Natural killer cell (primary cell): Measurements from ENCODE around the gene TSPAN10. TPM values are rescaled to one million over a fixed set of nuclear protein-coding genes. Genes with fewer than 3 reads are reported as not detected.
A peak's percentile ranks its signal among the peaks of the same experiment; 100 is the strongest.

ENCODE experiments used
- ATAC-seq, 3 donors: fragments of 150-1000 bp in 2 of 3; fragments of 200-7000 bp in 1 of 3; cut with Tn5 transposase; 1 replicate in 1 of 3; 2 replicates in 2 of 3; pipeline ENCODE4 v1.10.0; 2021; ENCODE audit warnings: mild to moderate bottlenecking in 2 of 3, moderate library complexity in 2 of 3
- DNase-seq, 2 donors: peaks; one replicate each; pipeline versions ENCODE4 v3.0.0 to v3.0.0-alpha.2; 2013 to 2021; ENCODE audit warnings: mixed read lengths in 1 of 2
- H3K27ac ChIP-seq: one replicate; pipeline ENCODE4 v1.5.1; 2013; ENCODE audit warnings: mild to moderate bottlenecking, low read length
- H3K27me3 ChIP-seq: one replicate; pipeline ENCODE4 v1.6.1; 2013; ENCODE audit warnings: low read length; ENCODE audit not compliant: control insufficient read depth, insufficient read depth
- H3K36me3 ChIP-seq: one replicate; pipeline ENCODE4 v1.6.1; 2013; ENCODE audit warnings: low read length; ENCODE audit not compliant: control insufficient read depth, insufficient read depth
- H3K4me1 ChIP-seq: one replicate; pipeline ENCODE4 v1.6.1; 2013; ENCODE audit warnings: low read length; ENCODE audit not compliant: control insufficient read depth, insufficient read depth
- H3K4me3 ChIP-seq: one replicate; pipeline ENCODE4 v1.5.1; 2013; ENCODE audit warnings: low read length
- H3K9me3 ChIP-seq: one replicate; pipeline ENCODE4 v1.6.1; 2013; ENCODE audit warnings: low read length; ENCODE audit not compliant: control insufficient read depth, insufficient read depth
- H3K27ac Mint-ChIP-seq, 2 donors: one replicate each; pipeline ENCODE4 v1.8.0; 2022; ENCODE audit warnings: mild to moderate bottlenecking in 2 of 2, mixed read lengths in 2 of 2, moderate library complexity in 1 of 2
- H3K27me3 Mint-ChIP-seq, 2 donors: one replicate each; pipeline ENCODE4 v1.8.0; 2022; ENCODE audit warnings: low read depth in 2 of 2, mixed read lengths in 2 of 2
- H3K36me3 Mint-ChIP-seq: one replicate; pipeline ENCODE4 v1.8.0; 2022; ENCODE audit warnings: mixed read lengths
- H3K4me1 Mint-ChIP-seq, 2 donors: one replicate each; pipeline ENCODE4 v1.8.0; 2022; ENCODE audit warnings: mixed read lengths in 2 of 2
- H3K4me3 Mint-ChIP-seq: one replicate; pipeline ENCODE4 v1.8.0; 2022; ENCODE audit warnings: mild to moderate bottlenecking, moderate library complexity, mixed read lengths
- H3K9me3 Mint-ChIP-seq, 2 donors: one replicate each; pipeline ENCODE4 v1.8.0; 2022; ENCODE audit warnings: mixed read lengths in 2 of 2
- CTCF ChIP-seq: fragments of 200-600 bp; IDR thresholded peaks from one replicate; pipeline ENCODE4 v1.8.0; 2022; ENCODE audit warnings: antibody characterized with exemption
- WGBS: methylation state at CpG from one replicate; pipeline ENCODE4 v1.1.7; 2013; ENCODE audit warnings: missing lambda C conversion rate; ENCODE audit not compliant: insufficient coverage; 5-methylcytosine and 5-hydroxymethylcytosine counted together
- intact Hi-C: fragments of 100-400 bp; cut with micrococcal nuclease; formaldehyde crosslinking; loops from one replicate; pipeline ENCODE4 v1.14.2; 2022
- total RNA-seq, 4 donors: library from RNA; stranded (reverse); fragments of 120-200 nt in 1 of 4; gene quantifications; one replicate each; pipeline versions ENCODE4 v1.2.3 to v1.2.4, GENCODE V29; 2013 to 2022

Gene TSPAN10
- total RNA-seq, 3 donors from 2014 or later (not counting 1 experiment from before 2014, with no cell fraction given), result 0.24 to 0.35 (median 0.29) TPM

- no peaks in the 10 kb centered on the region for H3K36me3 ChIP-seq
- no peak for TF ChIP-seq CTCF
- H3K4me3 ChIP-seq, result no peak overlapping the region
- peaks cover 13% of the 10 kb centered on the region for H3K4me1 ChIP-seq
- intact Hi-C loops, result no loop called here
- H3K36me3 Mint-ChIP-seq, result no peaks in the 10 kb centered on the region
- H3K27me3 Mint-ChIP-seq, result peaks cover 0 to 6% of the 10 kb centered on the region in 2 donors
- 71% methylated on average over 14 of the region's 14 CpGs for WGBS
- no peak overlapping the region for H3K4me3 Mint-ChIP-seq
- peaks cover 12 to 18% of the 10 kb centered on the region in 2 donors for H3K4me1 Mint-ChIP-seq
- H3K27ac ChIP-seq, result no peak overlapping the region
- H3K9me3 Mint-ChIP-seq, result no peaks in the 10 kb centered on the region
- no peak for DNase-seq
- H3K9me3 ChIP-seq, result peaks cover 3% of the 10 kb centered on the region
- H3K27me3 ChIP-seq, result peaks cover 3% of the 10 kb centered on the region
- H3K27ac Mint-ChIP-seq, result no peak overlapping the region
- no peak for ATAC-seq
These were observed 11.7 kb downstream of the TSPAN10 start for GRCh38 chr17:81648707-81649085.

- TF ChIP-seq CTCF, result no peak
- Mint-ChIP-seq H3K27me3 (peaks cover 0 to 6% of the 10 kb centered on the region in 2 donors), H3K36me3 (no peaks in the 10 kb centered on the region), H3K4me3 (no peak overlapping the region), H3K27ac (no peak overlapping the region), H3K9me3 (no peaks in the 10 kb centered on the region), H3K4me1 (peaks cover 14 to 24% of the 10 kb centered on the region in 2 donors)
- no peak for ATAC-seq
- intact Hi-C loops, result no loop called here
- Histone ChIP-seq H3K4me1 (peaks cover 17% of the 10 kb centered on the region), H3K27me3 (peaks cover 3% of the 10 kb centered on the region), H3K4me3 (no peak overlapping the region), H3K36me3 (no peaks in the 10 kb centered on the region), H3K27ac (no peak overlapping the region), H3K9me3 (peaks cover 3% of the 10 kb centered on the region)
- WGBS, result 90% methylated on average over 9 of the region's 9 CpGs
- no peak for DNase-seq
These were observed 14.0 kb downstream of the TSPAN10 start for GRCh38 chr17:81650951-81651350.

GRCh38 chr17:81651692-81652091 is 14.7 kb downstream of the TSPAN10 start:
- Histone ChIP-seq H3K27me3 (peaks cover 3% of the 10 kb centered on the region), H3K9me3 (peaks cover 3% of the 10 kb centered on the region), H3K36me3 (no peaks in the 10 kb centered on the region), H3K27ac (no peak overlapping the region), H3K4me3 (no peak overlapping the region), H3K4me1 (peaks cover 17% of the 10 kb centered on the region)
- Mint-ChIP-seq H3K4me3 (peak overlapping the region; percentile 77), H3K4me1 (peaks cover 14 to 24% of the 10 kb centered on the region in 2 donors), H3K27me3 (peaks cover 0 to 6% of the 10 kb centered on the region in 2 donors), H3K36me3 (no peaks in the 10 kb centered on the region), H3K9me3 (no peaks in the 10 kb centered on the region), H3K27ac (peak overlapping the region in 1 of 2 donors; percentile 51)
- 87% methylated on average over 9 of the region's 10 CpGs for WGBS
- ATAC-seq, result no peak
- no peak for DNase-seq
- intact Hi-C loops, result no loop called here
- TF ChIP-seq CTCF, result no peak
